HFF-Myc (cell line): Measurements from ENCODE around the gene GFI1B.
"Not testable (repeated sequence)": the region's sequence is repeated elsewhere in the genome, so short reads cannot be mapped to it uniquely, and the experiment has no call there.

ENCODE experiments used
- DNase-seq: peaks from one replicate; pipeline ENCODE4 v3.0.0-alpha.2; 2011; ENCODE audit warnings: low read depth; ENCODE audit errors: extremely low read depth
- H3K4me3 ChIP-seq: replicated peaks from 2 replicates; pipeline ENCODE4 v1.5.1; 2011; ENCODE audit warnings: low read depth, mild to moderate bottlenecking, control low read depth, low read length
- CTCF ChIP-seq: IDR thresholded peaks from 2 replicates; pipeline ENCODE4 v1.5.1; 2012; ENCODE audit warnings: mild to moderate bottlenecking, low read depth, low read length, control low read depth; ENCODE audit errors: missing control alignments

GFI1B gene

GRCh38 chr9:132986114-132986513 lies 7.6 kb downstream of the GFI1B start:
- no peak overlapping the region for H3K4me3 ChIP-seq
- DNase-seq, result no peak
- no peak for TF ChIP-seq CTCF

DNA sequence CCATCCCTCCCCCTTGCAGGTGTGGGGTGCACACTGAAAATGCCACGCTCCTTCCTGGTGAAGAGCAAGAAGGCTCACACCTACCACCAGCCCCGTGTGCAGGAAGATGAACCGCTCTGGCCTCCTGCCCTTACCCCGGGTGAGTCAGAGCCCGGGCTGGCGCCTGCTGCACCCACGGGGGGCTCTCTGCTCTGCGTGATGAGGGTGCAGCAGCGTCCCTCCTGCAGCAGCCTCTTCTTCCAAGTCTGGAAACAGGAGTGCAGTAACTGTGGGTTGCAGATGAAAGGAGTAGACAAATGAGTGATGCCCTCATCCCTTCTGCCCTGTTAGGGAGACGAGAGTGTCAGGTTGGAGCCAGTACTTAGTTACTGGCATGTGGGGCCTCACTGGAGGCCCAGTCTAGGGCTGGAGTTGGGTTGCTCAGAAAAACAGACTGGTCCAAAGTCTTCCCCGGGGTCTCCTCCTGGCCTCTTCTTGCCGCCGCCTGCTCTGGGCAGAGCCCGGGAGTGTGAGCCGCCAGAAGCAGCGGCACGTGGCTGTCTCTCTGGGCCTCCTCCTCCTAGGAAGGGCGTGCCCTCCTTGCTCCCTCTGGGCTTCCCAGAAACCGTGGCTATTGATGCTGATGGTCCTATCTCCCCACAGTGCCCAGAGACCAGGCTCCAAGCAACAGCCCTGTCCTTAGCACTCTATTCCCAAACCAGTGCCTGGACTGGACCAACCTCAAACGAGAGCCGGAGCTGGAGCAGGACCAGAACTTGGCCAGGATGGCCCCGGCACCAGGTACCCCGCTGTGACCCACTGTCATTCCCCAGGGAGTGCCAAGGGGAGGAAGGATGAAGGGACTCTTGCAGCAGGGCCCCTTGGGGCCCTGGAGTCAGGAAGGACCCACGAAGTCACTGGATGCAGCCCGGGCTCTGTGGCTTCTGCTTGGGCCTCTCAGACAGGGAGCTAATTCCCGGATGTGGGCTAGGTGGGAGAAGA lies 8.4 kb downstream of the GFI1B start:
- DNase-seq, result no peak
- no peak for TF ChIP-seq CTCF
- no peak overlapping the region for H3K4me3 ChIP-seq

DNA sequence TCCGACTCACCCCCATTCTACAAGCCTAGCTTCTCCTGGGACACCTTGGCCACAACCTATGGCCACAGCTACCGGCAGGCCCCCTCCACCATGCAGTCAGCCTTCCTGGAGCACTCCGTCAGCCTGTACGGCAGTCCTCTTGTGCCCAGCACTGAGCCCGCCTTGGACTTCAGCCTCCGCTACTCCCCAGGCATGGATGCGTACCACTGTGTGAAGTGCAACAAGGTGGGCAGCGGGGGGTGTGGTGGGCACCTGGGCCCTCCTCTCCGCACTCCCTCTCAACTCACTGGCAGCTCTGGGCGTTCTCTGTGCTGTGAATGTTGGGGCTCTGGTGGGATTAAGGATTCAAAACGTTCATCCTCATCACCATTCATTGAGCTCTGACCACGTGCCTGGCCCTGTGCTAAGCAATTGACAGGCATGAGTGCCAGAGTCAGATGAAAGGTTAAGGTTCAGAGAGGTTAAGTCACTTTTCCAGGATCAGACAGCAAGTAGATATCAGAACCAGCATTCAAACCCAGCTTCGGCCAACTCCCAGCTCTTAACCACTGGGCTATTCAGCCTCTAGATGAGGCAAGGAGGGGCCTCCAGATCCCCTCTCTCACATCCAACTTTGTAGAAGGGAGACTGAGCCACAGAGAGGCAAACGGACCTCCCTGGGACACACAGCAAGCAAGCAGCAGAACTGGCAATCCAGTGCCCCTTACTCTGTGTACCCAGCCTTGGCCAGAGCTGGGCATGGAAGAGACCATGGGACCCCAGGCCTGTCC lies 9.9 kb downstream of the GFI1B start:
- no peak for TF ChIP-seq CTCF
- DNase-seq, result no peak
- no peak overlapping the region for H3K4me3 ChIP-seq

GRCh38 chr9:132989014-132989310 lies 10.5 kb downstream of the GFI1B start:
- H3K4me3 ChIP-seq, result no peak overlapping the region
- TF ChIP-seq CTCF, result no peak
- no peak for DNase-seq

GRCh38 chr9:132989414-132989996 lies 11.0 kb downstream of the GFI1B start:
- no peak for DNase-seq
- no peak overlapping the region for H3K4me3 ChIP-seq
- no peak for TF ChIP-seq CTCF

- H3K4me3 ChIP-seq, DNase-seq: not testable (repeated sequence)
Observed at GRCh38 chr9:132989998-132990557, 11.6 kb downstream of the GFI1B start.

- H3K4me3 ChIP-seq, result no peak overlapping the region
- no peak for TF ChIP-seq CTCF
- no peak for DNase-seq
Observed at GRCh38 chr9:132990781-132991180, 12.3 kb downstream of the GFI1B start.
